Stomach smooth muscle (tissue), 2 donors: Measurements from ENCODE around the gene KSR2.

Experiments
- H3K27ac ChIP-seq: one replicate; pipeline ENCODE4 v1.7.0; 2013; ENCODE audit warnings: mild to moderate bottlenecking, low read length, inconsistent platforms
- H3K27me3 ChIP-seq, 2 donors: one replicate each; pipeline ENCODE4 v1.7.0; 2013; ENCODE audit warnings: low read length in 2 of 2; ENCODE audit not compliant: insufficient read depth in 2 of 2, control insufficient read depth in 1 of 2
- H3K36me3 ChIP-seq, 2 donors: one replicate each; pipeline ENCODE4 v1.7.0; 2013; ENCODE audit warnings: low read length in 2 of 2; ENCODE audit not compliant: control insufficient read depth in 2 of 2, insufficient read depth in 2 of 2
- H3K4me1 ChIP-seq: one replicate; pipeline ENCODE4 v1.7.0; 2013; ENCODE audit warnings: low read length; ENCODE audit not compliant: control insufficient read depth, insufficient read depth
- H3K4me3 ChIP-seq, 2 donors: one replicate each; pipeline ENCODE4 v1.7.0; 2013; ENCODE audit warnings: low read length in 2 of 2
- H3K9ac ChIP-seq, 2 donors: one replicate each; pipeline ENCODE4 v1.7.0; 2013; ENCODE audit warnings: low read length in 2 of 2, mild to moderate bottlenecking in 1 of 2
- H3K9me3 ChIP-seq, 2 donors: one replicate each; pipeline ENCODE4 v1.7.0; 2013; ENCODE audit warnings: low read length in 2 of 2; ENCODE audit not compliant: control insufficient read depth in 2 of 2
- donor health status: healthy.
- donor health status: Pancreatic carcinoma.

KSR2 gene

GRCh38 chr12:117998719-117999118 is 29.9 kb upstream of the KSR2 start:
- Histone ChIP-seq H3K9me3 (no peaks in the 10 kb centered on the region), H3K4me3 (no peak overlapping the region), H3K4me1 (no peaks in the 10 kb centered on the region), H3K36me3 (no peaks in the 10 kb centered on the region), H3K27me3 (no peaks in the 10 kb centered on the region), H3K9ac (no peak overlapping the region), H3K27ac (no peak overlapping the region)

- Histone ChIP-seq H3K4me3 (no peak overlapping the region), H3K9me3 (no peaks in the 10 kb centered on the region), H3K9ac (no peak overlapping the region), H3K36me3 (no peaks in the 10 kb centered on the region), H3K27me3 (no peaks in the 10 kb centered on the region), H3K27ac (no peak overlapping the region), H3K4me1 (no peaks in the 10 kb centered on the region)
Observed at GRCh38 chr12:117994551-117995438, 26.0 kb upstream of the KSR2 start.

DNA sequence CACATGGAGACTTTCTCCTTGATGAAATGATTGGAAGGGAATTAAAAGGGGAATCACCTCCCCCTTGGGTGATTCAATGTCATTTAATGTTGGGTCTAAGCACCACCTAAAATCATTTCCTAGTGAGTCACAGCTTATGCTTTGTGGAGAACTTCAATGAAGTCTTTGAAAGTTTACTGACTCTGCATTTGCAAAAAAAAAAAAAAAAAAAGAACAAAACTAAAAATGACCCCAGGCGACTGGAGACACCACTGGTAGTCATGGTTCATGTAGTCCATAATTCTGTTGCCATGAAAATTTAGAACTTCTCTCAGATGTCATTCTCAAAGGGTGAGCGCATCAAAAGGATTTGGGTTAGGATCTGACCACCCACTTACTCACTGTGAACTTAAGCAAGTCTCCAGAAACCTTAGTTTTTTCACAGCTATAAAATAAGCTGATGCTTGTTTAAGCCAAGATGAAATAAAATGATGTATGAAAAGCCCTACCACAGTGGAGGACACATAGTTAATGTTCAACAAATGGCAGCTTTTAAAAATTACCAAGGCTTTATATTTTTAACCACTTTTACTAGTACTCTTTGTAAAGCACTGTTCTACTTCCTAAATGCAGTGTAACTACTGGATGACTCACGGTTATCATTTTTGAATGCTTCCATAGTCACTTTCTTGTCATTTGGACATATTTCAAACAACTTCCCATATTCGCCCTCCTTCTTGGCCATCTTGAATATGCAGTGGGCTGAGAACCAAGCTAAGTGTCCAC is 18.1 kb upstream of the KSR2 start:
- no peak overlapping the region for H3K4me3 ChIP-seq
- H3K36me3 ChIP-seq: no peaks in the 10 kb centered on the region
- no peak overlapping the region for H3K9ac ChIP-seq
- H3K9me3 ChIP-seq: no peaks in the 10 kb centered on the region
- no peak overlapping the region for H3K27ac ChIP-seq
- H3K27me3 ChIP-seq: peaks cover 0 to 3% of the 10 kb centered on the region in 2 donors
- no peaks in the 10 kb centered on the region for H3K4me1 ChIP-seq

- H3K9ac ChIP-seq: no peak overlapping the region
- no peaks in the 10 kb centered on the region for H3K4me1 ChIP-seq
- H3K27ac ChIP-seq: no peak overlapping the region
- peaks cover 0 to 4% of the 10 kb centered on the region in 2 donors for H3K27me3 ChIP-seq
- H3K4me3 ChIP-seq: no peak overlapping the region
- no peaks in the 10 kb centered on the region for H3K36me3 ChIP-seq
- no peaks in the 10 kb centered on the region for H3K9me3 ChIP-seq
Observed at GRCh38 chr12:117985182-117985581, 16.4 kb upstream of the KSR2 start.

- Histone ChIP-seq H3K27me3 (peaks cover 0 to 4% of the 10 kb centered on the region in 2 donors), H3K36me3 (no peaks in the 10 kb centered on the region), H3K4me3 (no peak overlapping the region), H3K4me1 (no peaks in the 10 kb centered on the region), H3K27ac (no peak overlapping the region), H3K9me3 (no peaks in the 10 kb centered on the region), H3K9ac (no peak overlapping the region)
Observed at GRCh38 chr12:117981267-117981666, 12.5 kb upstream of the KSR2 start.

GRCh38 chr12:117980616-117981015 is 11.8 kb upstream of the KSR2 start:
- no peaks in the 10 kb centered on the region for H3K36me3 ChIP-seq
- no peak overlapping the region for H3K4me3 ChIP-seq
- no peaks in the 10 kb centered on the region for H3K9me3 ChIP-seq
- H3K9ac ChIP-seq: no peak overlapping the region
- H3K4me1 ChIP-seq: no peaks in the 10 kb centered on the region
- no peak overlapping the region for H3K27ac ChIP-seq
- peaks cover 0 to 4% of the 10 kb centered on the region in 2 donors for H3K27me3 ChIP-seq

DNA sequence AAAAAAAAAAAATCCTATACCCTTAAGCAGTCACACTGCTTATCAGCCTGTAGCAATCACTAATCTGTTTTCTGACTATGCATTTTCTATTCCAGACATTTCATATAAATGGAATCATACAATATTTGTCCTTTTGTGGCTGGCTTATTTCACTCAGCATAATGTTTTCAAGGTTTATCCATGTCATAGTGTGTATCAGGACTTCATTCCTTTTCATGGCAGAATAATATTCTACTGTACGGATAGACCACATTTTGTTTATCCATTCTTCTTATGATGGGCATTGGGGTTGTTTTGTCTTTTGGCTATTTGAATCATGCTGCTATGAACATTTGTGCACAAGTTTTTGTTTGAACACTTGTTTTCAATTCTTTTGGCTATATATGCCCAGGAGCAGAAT is 8.6 kb upstream of the KSR2 start:
- Histone ChIP-seq H3K9ac (no peak overlapping the region), H3K36me3 (no peaks in the 10 kb centered on the region), H3K27me3 (peaks cover 2 to 5% of the 10 kb centered on the region in 2 donors), H3K4me1 (no peaks in the 10 kb centered on the region), H3K4me3 (no peak overlapping the region), H3K9me3 (peaks cover 0 to under 1% of the 10 kb centered on the region in 2 donors), H3K27ac (no peak overlapping the region)

GRCh38 chr12:117975006-117975405 is 6.2 kb upstream of the KSR2 start:
- Histone ChIP-seq H3K27ac (no peak overlapping the region), H3K36me3 (no peaks in the 10 kb centered on the region), H3K9me3 (peaks cover 8 to 10% of the 10 kb centered on the region in 2 donors), H3K4me1 (no peaks in the 10 kb centered on the region), H3K27me3 (peaks cover 3% of the 10 kb centered on the region in 2 donors), H3K9ac (no peak overlapping the region), H3K4me3 (no peak overlapping the region)

DNA sequence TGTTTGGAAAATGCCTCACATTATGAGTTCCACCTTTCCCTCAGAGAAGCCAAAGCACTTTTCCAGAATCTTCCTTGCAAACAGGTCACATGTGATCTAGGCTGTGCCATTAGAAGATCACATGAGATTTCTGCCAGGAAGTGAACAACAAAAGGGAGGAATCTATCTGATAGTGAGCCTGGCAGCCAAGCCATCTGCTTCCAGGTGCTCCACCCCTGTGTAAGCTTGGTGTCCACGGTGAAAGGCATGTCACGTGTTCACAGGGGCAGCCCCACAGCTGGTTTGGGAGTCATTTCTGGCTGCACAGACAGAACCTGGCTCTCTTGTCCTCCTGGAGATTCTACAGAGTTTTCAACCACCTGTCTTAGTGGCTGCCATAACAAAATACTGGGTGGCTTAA is 3.5 kb upstream of the KSR2 start:
- H3K9ac ChIP-seq: no peak overlapping the region
- no peaks in the 10 kb centered on the region for H3K36me3 ChIP-seq
- peaks cover 8% of the 10 kb centered on the region in 2 donors for H3K27me3 ChIP-seq
- peaks cover 2% of the 10 kb centered on the region for H3K4me1 ChIP-seq
- peaks cover 8 to 10% of the 10 kb centered on the region in 2 donors for H3K9me3 ChIP-seq
- no peak overlapping the region for H3K27ac ChIP-seq
- no peak overlapping the region for H3K4me3 ChIP-seq

DNA sequence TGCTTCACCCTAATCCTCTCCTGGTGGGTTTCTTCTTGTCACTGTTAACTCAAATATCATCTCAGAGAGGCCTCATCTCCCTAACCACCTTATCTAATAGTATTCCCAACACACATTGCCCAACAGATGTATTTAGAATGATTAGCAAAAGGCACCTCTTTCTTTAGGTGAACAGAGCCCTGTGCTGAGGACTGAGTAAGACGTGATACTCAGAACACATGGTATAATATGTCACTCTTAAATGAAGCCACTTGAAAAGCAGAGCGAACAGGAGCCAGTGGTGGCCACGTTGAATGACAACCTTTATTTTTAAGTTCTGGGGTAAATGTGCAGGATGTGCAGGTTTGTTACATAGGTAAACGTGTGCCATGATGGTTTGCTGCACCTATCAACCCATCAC is 1.5 kb upstream of the KSR2 start:
- Histone ChIP-seq H3K9ac (no peak overlapping the region), H3K27me3 (peaks cover 8 to 15% of the 10 kb centered on the region in 2 donors), H3K27ac (no peak overlapping the region), H3K4me1 (peaks cover 2% of the 10 kb centered on the region), H3K9me3 (peaks cover 8 to 10% of the 10 kb centered on the region in 2 donors), H3K36me3 (no peaks in the 10 kb centered on the region), H3K4me3 (no peak overlapping the region)
